Keratinocyte (primary cell): Measurements from ENCODE around the gene RNASE3. TPM values are rescaled to one million over a fixed set of nuclear protein-coding genes. Genes with fewer than 3 reads are reported as not detected.
"Not testable (repeated sequence)": the region's sequence is repeated elsewhere in the genome, so short reads cannot be mapped to it uniquely, and the experiment has no call there.

Source experiments
- DNase-seq: peaks from one replicate; pipeline ENCODE4 v3.0.0-alpha.2; 2011; ENCODE audit warnings: low read depth, missing footprints, low spot score
- FAIRE-seq: peaks from 2 replicates; lab custom pipeline; 2011; peaks lifted over from hg19 to GRCh38; lab: Jason Lieb, UNC
- H2AFZ ChIP-seq: 2 replicates; pipeline ENCODE4 v1.6.0; 2012; ENCODE audit warnings: low read length, control low read depth, inconsistent platforms; ENCODE audit not compliant: control insufficient read depth
- H3K27ac ChIP-seq: 2 replicates; pipeline ENCODE4 v1.5.1; 2011; ENCODE audit warnings: low read length; ENCODE audit not compliant: control insufficient read depth, insufficient read depth
- H3K27me3 ChIP-seq: 3 replicates; pipeline ENCODE4 v1.6.0; 2011; ENCODE audit warnings: low read length; ENCODE audit not compliant: control insufficient read depth, insufficient read depth; ENCODE audit errors: extremely low read depth
- H3K36me3 ChIP-seq, 2 experiments: 2 replicates in 1 of 2; 3 replicates in 1 of 2; pipeline ENCODE4 v1.5.1; 2011; ENCODE audit warnings: low read length in 2 of 2, mild to moderate bottlenecking in 1 of 2; ENCODE audit not compliant: control insufficient read depth in 2 of 2, insufficient read depth in 2 of 2; ENCODE audit errors: extremely low read depth in 1 of 2
- H3K4me1 ChIP-seq: 3 replicates; pipeline ENCODE4 v1.5.1; 2011; ENCODE audit warnings: low read length; ENCODE audit not compliant: control insufficient read depth, insufficient read depth; ENCODE audit errors: extremely low read depth
- H3K4me2 ChIP-seq: 3 replicates; pipeline ENCODE4 v1.6.0; 2011; ENCODE audit warnings: low read depth, low read length; ENCODE audit not compliant: control insufficient read depth, insufficient read depth; ENCODE audit errors: extremely low read depth
- H3K4me3 ChIP-seq, 3 experiments: fragments of 200-600 bp in 1 of 3; sonication (generic) in 1 of 3; 2 replicates in 2 of 3; 3 replicates in 1 of 3; pipeline ENCODE4 v1.5.1; 2011 to 2016; ENCODE audit warnings: low read length in 3 of 3, mild to moderate bottlenecking in 3 of 3, control low read depth in 2 of 3, inconsistent platforms in 1 of 3, low read depth in 1 of 3, mixed read lengths in 1 of 3, mixed run types in 1 of 3, moderate library complexity in 1 of 3; ENCODE audit not compliant: control insufficient read depth in 2 of 3, insufficient read depth in 2 of 3; ENCODE audit errors: extremely low read depth in 1 of 3
- H3K79me2 ChIP-seq: 2 replicates; pipeline ENCODE4 v1.6.0; 2012; ENCODE audit warnings: low read length; ENCODE audit not compliant: control insufficient read depth, insufficient read depth
- H3K9ac ChIP-seq: 3 replicates; pipeline ENCODE4 v1.6.0; 2011; ENCODE audit warnings: low read length; ENCODE audit not compliant: control insufficient read depth, insufficient read depth; ENCODE audit errors: extremely low read depth
- H3K9me1 ChIP-seq: 3 replicates; pipeline ENCODE4 v1.6.0; 2011; ENCODE audit warnings: low read length; ENCODE audit not compliant: control insufficient read depth, insufficient read depth; ENCODE audit errors: extremely low read depth
- H3K9me3 ChIP-seq: 2 replicates; pipeline ENCODE4 v1.5.1; 2012; ENCODE audit warnings: low read depth, low read length; ENCODE audit not compliant: control insufficient read depth
- H4K20me1 ChIP-seq: 3 replicates; pipeline ENCODE4 v1.6.0; 2011; ENCODE audit warnings: low read length; ENCODE audit not compliant: control insufficient read depth, insufficient read depth; ENCODE audit errors: extremely low read depth
- EZH2 ChIP-seq: IDR thresholded peaks from one replicate; pipeline ENCODE4 v1.6.1; 2012; ENCODE audit warnings: inconsistent platforms, mild to moderate bottlenecking, low read length, moderate library complexity
- dilution Hi-C: fragments of 300-500 bp; cut with MboI; formaldehyde crosslinking; loops from one replicate; pipeline ENCODE4 v1.7.0; 2020; ENCODE audit warnings: low sequenced_read_pairs; ENCODE audit not compliant: extremely low pct_ligation_motif_present
- polyA minus RNA-seq, 3 experiments: library from RNA; depleted of rRNA, polyadenylated mRNA; stranded (reverse); fragments of >200 nt; gene quantifications; 1 replicate in 1 of 3; 2 replicates in 1 of 3; 3 replicates in 1 of 3; pipeline ENCODE4 v1.2.3, GENCODE V29; 2011
- polyA plus RNA-seq, 5 experiments: library from polyadenylated mRNA; depleted of rRNA in 3 of 5; stranded (reverse) in 3 of 5; stranded (forward) in 1 of 5; unstranded in 1 of 5; fragments of >200 nt; gene quantifications; 1 replicate in 1 of 5; 2 replicates in 3 of 5; 3 replicates in 1 of 5; pipeline versions ENCODE4 v1.2.1 to v1.2.3, GENCODE V29; 2011 to 2012; ENCODE audit warnings: missing spikeins in 2 of 5, low read depth in 1 of 5, low replicate concordance in 1 of 5
- TF ChIP-seq, protein P1 (sequence below), 3 experiments: IDR thresholded peaks in 1 of 3; conservative IDR thresholded peaks in 1 of 3; optimal IDR thresholded peaks in 1 of 3; 2 replicates in 2 of 3; 3 replicates in 1 of 3; pipeline versions ENCODE3 to v1.5.1; 2011; ENCODE audit warnings: low read length in 3 of 3, mild to moderate bottlenecking in 3 of 3, moderate library complexity in 2 of 3, control low read depth in 1 of 3, inconsistent platforms in 1 of 3; ENCODE audit not compliant: insufficient read depth in 2 of 3; ENCODE audit errors: extremely low read depth in 1 of 3

Gene RNASE3
- not detected in 3 replicates for polyA plus RNA-seq
- polyA plus RNA-seq (2011; ENCODE audit: low read depth): not detected
- polyA plus RNA-seq (2011; cell fraction: cytosol; rRNA removed): not detected in 2 replicates
- polyA plus RNA-seq (2011; cell fraction: nucleus; rRNA removed): not detected in 2 replicates
- not detected in 2 replicates for polyA plus RNA-seq (2012; ENCODE audit: low replicate concordance)
- not detected in 3 replicates for polyA minus RNA-seq
- not detected for polyA minus RNA-seq (2011; cell fraction: cytosol; rRNA and poly(A)+ RNA removed)
- polyA minus RNA-seq (2011; cell fraction: nucleus; rRNA and poly(A)+ RNA removed): not detected in 2 replicates

DNA sequence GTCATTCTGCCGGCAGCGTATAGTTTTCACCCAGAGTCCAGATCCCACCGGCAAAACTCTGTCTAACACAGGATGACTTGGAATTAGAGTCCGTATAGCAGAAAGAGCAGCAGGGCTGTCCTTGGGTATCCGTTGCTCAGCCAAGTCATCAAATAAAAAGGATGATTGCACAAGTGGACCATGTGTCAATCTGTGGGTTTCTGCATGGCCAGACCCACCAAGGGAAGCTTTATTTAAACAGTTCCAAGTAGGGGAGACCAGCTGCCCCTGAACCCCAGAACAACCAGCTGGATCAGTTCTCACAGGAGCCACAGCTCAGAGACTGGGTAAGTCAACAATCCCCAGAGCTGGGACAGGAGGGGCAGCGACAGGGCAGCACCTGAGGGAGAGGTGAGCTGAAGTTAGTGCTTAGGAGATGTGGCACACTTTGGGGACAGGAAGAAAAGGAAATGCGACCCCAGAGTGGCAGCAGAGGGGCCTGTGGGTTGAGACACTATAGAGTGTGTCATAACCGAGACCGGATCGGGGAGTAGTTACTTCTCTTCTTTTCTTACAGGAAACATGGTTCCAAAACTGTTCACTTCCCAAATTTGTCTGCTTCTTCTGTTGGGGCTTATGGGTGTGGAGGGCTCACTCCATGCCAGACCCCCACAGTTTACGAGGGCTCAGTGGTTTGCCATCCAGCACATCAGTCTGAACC lies at the start of gene RNASE3:
Gene RNASE3 (plus strand): TSS at position 260 of the 700 bp plus-strand sequence. CDS start 302 bp downstream, at position 562.
- H3K27ac ChIP-seq, DNase-seq, H3K4me3 ChIP-seq, FAIRE-seq, H3K27me3 ChIP-seq, H3K9me1 ChIP-seq, H3K9ac ChIP-seq, H4K20me1 ChIP-seq, H3K9me3 ChIP-seq, H3K36me3 ChIP-seq, H3K4me2 ChIP-seq, dilution Hi-C loops, H3K4me1 ChIP-seq, H2AFZ ChIP-seq, H3K79me2 ChIP-seq: not testable (repeated sequence)

DNA sequence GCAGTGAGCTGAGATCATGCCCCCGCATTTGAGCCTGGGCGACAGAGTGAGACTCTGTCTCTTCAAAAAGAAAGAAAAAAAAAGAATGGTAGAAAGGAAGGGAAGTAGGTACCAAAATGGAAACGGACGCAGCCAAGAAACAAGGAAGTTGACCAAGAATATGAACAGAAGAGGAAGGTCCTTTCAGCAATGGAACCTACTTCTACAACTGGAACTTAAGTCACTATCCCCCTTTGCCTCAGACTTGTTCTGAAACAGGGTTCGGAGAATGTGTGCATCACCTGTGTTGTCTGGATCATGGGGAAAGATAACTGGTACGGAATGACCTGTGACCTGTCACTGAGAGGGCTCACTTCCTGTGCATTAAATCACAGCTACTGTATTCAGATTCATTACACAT lies 44.6 kb upstream of the RNASE3 start:
- FAIRE-seq (no peak), DNase-seq (no peak)
- Histone ChIP-seq H4K20me1 (no peaks in the 10 kb centered on the region), H3K9ac (no peak overlapping the region), H3K4me1 (no peaks in the 10 kb centered on the region), H3K27ac (no peak overlapping the region), H3K79me2 (no peaks in the 10 kb centered on the region), H3K9me3 (no peaks in the 10 kb centered on the region), H3K27me3 (no peaks in the 10 kb centered on the region), H3K4me2 (no peak overlapping the region), H2AFZ (no peak overlapping the region), H3K4me3 (no peak overlapping the region), H3K36me3 (no peaks in the 10 kb centered on the region), H3K9me1 (no peaks in the 10 kb centered on the region)
- dilution Hi-C loops: no loop called here
- TF ChIP-seq, protein P1, sequence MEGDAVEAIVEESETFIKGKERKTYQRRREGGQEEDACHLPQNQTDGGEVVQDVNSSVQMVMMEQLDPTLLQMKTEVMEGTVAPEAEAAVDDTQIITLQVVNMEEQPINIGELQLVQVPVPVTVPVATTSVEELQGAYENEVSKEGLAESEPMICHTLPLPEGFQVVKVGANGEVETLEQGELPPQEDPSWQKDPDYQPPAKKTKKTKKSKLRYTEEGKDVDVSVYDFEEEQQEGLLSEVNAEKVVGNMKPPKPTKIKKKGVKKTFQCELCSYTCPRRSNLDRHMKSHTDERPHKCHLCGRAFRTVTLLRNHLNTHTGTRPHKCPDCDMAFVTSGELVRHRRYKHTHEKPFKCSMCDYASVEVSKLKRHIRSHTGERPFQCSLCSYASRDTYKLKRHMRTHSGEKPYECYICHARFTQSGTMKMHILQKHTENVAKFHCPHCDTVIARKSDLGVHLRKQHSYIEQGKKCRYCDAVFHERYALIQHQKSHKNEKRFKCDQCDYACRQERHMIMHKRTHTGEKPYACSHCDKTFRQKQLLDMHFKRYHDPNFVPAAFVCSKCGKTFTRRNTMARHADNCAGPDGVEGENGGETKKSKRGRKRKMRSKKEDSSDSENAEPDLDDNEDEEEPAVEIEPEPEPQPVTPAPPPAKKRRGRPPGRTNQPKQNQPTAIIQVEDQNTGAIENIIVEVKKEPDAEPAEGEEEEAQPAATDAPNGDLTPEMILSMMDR (optimal IDR thresholded peaks at IDR 0.05 in 1 of 3, IDR thresholded peaks at IDR 0.05 in 1 of 3, conservative IDR thresholded peaks at IDR 0.05 in 1 of 3; ENCODE audit: extremely low read depth in 1 of 3, insufficient read depth in 2 of 3, low read length in 3 of 3): no peak
- TF ChIP-seq EZH2: no peak
